ENCODE measurements around the gene TIAM1. TPM values are rescaled to one million over a fixed set of nuclear protein-coding genes. Genes with fewer than 3 reads are reported as not detected.

The TIAM1 gene
- total RNA-seq, 1 donor from 2014 or later: 131 TPM

GRCh38 chr21:31213787-31214186 lies 130.3 kb downstream of the TIAM1 start:
- H3K27ac Mint-ChIP-seq (ENCODE audit: unreplicated experiment): no peak overlapping the region
- H3K9me3 Mint-ChIP-seq (ENCODE audit: unreplicated experiment): no peaks in the 10 kb centered on the region
- peaks cover 4% of the 10 kb centered on the region for H3K27me3 Mint-ChIP-seq (ENCODE audit: unreplicated experiment)
- peaks cover 3% of the 10 kb centered on the region for H3K4me1 Mint-ChIP-seq (ENCODE audit: unreplicated experiment)
- TF ChIP-seq, protein P1, sequence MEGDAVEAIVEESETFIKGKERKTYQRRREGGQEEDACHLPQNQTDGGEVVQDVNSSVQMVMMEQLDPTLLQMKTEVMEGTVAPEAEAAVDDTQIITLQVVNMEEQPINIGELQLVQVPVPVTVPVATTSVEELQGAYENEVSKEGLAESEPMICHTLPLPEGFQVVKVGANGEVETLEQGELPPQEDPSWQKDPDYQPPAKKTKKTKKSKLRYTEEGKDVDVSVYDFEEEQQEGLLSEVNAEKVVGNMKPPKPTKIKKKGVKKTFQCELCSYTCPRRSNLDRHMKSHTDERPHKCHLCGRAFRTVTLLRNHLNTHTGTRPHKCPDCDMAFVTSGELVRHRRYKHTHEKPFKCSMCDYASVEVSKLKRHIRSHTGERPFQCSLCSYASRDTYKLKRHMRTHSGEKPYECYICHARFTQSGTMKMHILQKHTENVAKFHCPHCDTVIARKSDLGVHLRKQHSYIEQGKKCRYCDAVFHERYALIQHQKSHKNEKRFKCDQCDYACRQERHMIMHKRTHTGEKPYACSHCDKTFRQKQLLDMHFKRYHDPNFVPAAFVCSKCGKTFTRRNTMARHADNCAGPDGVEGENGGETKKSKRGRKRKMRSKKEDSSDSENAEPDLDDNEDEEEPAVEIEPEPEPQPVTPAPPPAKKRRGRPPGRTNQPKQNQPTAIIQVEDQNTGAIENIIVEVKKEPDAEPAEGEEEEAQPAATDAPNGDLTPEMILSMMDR (IDR thresholded peaks at IDR 0.05; ENCODE audit: unreplicated experiment): no peak
- peaks cover 29% of the 10 kb centered on the region for H3K36me3 Mint-ChIP-seq (ENCODE audit: low read depth, unreplicated experiment)
- H3K4me3 Mint-ChIP-seq (ENCODE audit: unreplicated experiment): no peak overlapping the region
- no peak for DNase-seq (ENCODE audit: low spot score)

- no peaks in the 10 kb centered on the region for H3K9me3 Mint-ChIP-seq (ENCODE audit: unreplicated experiment)
- H3K4me1 Mint-ChIP-seq (ENCODE audit: unreplicated experiment): no peaks in the 10 kb centered on the region
- no peak overlapping the region for H3K4me3 Mint-ChIP-seq (ENCODE audit: unreplicated experiment)
- H3K27me3 Mint-ChIP-seq (ENCODE audit: unreplicated experiment): no peaks in the 10 kb centered on the region
- H3K27ac Mint-ChIP-seq (ENCODE audit: unreplicated experiment): no peak overlapping the region
- no peak for DNase-seq (ENCODE audit: low spot score)
- TF ChIP-seq, protein P1 (IDR thresholded peaks at IDR 0.05; ENCODE audit: unreplicated experiment): no peak
- peaks cover 28% of the 10 kb centered on the region for H3K36me3 Mint-ChIP-seq (ENCODE audit: low read depth, unreplicated experiment)
Observed at GRCh38 chr21:31211836-31212235, 132.2 kb downstream of the TIAM1 start.

DNA sequence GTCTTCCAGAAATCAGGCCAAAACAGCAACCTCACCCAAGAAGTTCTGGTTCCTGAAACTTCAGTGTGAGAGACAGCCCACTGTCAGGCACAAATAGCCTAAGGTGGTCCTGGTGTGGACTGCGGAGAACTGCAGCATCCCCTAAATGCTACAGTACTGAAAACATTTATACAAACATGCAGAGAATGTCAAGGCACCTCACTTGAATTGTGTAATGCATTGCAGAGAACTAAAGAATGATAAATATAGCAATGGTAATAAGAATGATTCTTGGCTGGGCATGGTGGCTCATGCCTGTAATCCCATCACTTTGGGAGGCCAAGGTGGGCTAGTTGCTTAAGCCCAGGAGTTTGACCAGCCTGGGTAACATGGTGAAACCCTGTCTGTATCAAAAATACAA lies 138.6 kb downstream of the TIAM1 start:
- TF ChIP-seq, protein P1 (IDR thresholded peaks at IDR 0.05; ENCODE audit: unreplicated experiment): no peak
- Mint-ChIP-seq H3K36me3 (ENCODE audit: low read depth, unreplicated experiment) (peaks cover 24% of the 10 kb centered on the region), H3K27ac (ENCODE audit: unreplicated experiment) (no peak overlapping the region), H3K4me1 (ENCODE audit: unreplicated experiment) (no peaks in the 10 kb centered on the region), H3K27me3 (ENCODE audit: unreplicated experiment) (peaks cover 2% of the 10 kb centered on the region), H3K4me3 (ENCODE audit: unreplicated experiment) (no peak overlapping the region), H3K9me3 (ENCODE audit: unreplicated experiment) (no peaks in the 10 kb centered on the region)
- DNase-seq (ENCODE audit: low spot score): no peak

- DNase-seq (ENCODE audit: low spot score): no peak
- Mint-ChIP-seq H3K36me3 (ENCODE audit: low read depth, unreplicated experiment) (peaks cover 19% of the 10 kb centered on the region), H3K4me1 (ENCODE audit: unreplicated experiment) (no peaks in the 10 kb centered on the region), H3K27ac (ENCODE audit: unreplicated experiment) (no peak overlapping the region), H3K4me3 (ENCODE audit: unreplicated experiment) (no peak overlapping the region), H3K9me3 (ENCODE audit: unreplicated experiment) (no peaks in the 10 kb centered on the region), H3K27me3 (ENCODE audit: unreplicated experiment) (peaks cover 2% of the 10 kb centered on the region)
- TF ChIP-seq, protein P1 (IDR thresholded peaks at IDR 0.05; ENCODE audit: unreplicated experiment): no peak
Observed at GRCh38 chr21:31204801-31205200, 139.3 kb downstream of the TIAM1 start.

- TF ChIP-seq, protein P1 (IDR thresholded peaks at IDR 0.05; ENCODE audit: unreplicated experiment): no peak
- Mint-ChIP-seq H3K27me3 (ENCODE audit: unreplicated experiment) (peaks cover 2% of the 10 kb centered on the region), H3K4me1 (ENCODE audit: unreplicated experiment) (no peaks in the 10 kb centered on the region), H3K9me3 (ENCODE audit: unreplicated experiment) (no peaks in the 10 kb centered on the region), H3K4me3 (ENCODE audit: unreplicated experiment) (no peak overlapping the region), H3K27ac (ENCODE audit: unreplicated experiment) (no peak overlapping the region), H3K36me3 (ENCODE audit: low read depth, unreplicated experiment) (peaks cover 17% of the 10 kb centered on the region)
- DNase-seq (ENCODE audit: low spot score): no peak
Observed at GRCh38 chr21:31203431-31204054, 140.5 kb downstream of the TIAM1 start.
